ENCODE data around the gene ITGB3.
A peak's percentile ranks its signal among the peaks of the same experiment; 100 is the strongest.

ITGB3 gene

DNA sequence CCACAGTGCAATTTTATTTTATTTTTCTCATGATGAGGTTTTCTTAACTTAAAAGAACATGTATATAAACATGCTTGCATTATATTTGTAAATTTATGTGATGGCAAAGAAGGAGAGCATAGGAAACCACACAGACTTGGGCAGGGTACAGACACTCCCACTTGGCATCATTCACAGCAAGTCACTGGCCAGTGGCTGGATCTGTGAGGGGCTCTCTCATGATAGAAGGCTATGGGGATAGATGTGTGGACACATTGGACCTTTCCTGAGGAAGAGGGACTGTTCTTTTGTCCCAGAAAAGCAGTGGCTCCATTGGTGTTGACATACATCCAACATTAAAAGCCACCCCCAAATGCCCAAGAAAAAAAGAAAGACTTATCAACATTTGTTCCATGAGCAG, 57.8 kb downstream of the ITGB3 start:
- H3K4me3 ChIP-seq (ENCODE audit: insufficient read depth, low read length, poor library complexity, severe bottlenecking) = no peak overlapping the region
- TF ChIP-seq EZH2phosphoT487 (conservative IDR thresholded peaks at IDR 0.05; ENCODE audit: low read length) = no peak
- TF ChIP-seq, protein P1, sequence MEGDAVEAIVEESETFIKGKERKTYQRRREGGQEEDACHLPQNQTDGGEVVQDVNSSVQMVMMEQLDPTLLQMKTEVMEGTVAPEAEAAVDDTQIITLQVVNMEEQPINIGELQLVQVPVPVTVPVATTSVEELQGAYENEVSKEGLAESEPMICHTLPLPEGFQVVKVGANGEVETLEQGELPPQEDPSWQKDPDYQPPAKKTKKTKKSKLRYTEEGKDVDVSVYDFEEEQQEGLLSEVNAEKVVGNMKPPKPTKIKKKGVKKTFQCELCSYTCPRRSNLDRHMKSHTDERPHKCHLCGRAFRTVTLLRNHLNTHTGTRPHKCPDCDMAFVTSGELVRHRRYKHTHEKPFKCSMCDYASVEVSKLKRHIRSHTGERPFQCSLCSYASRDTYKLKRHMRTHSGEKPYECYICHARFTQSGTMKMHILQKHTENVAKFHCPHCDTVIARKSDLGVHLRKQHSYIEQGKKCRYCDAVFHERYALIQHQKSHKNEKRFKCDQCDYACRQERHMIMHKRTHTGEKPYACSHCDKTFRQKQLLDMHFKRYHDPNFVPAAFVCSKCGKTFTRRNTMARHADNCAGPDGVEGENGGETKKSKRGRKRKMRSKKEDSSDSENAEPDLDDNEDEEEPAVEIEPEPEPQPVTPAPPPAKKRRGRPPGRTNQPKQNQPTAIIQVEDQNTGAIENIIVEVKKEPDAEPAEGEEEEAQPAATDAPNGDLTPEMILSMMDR (IDR thresholded peaks at IDR 0.05; ENCODE audit: insufficient read depth, low read length, poor library complexity, severe bottlenecking) = no peak
- no peak overlapping the region for H3K4me2 ChIP-seq (ENCODE audit: low read depth, low read length, poor library complexity, severe bottlenecking)
- no peaks in the 10 kb centered on the region for H3K27me3 ChIP-seq (ENCODE audit: low read length)
- H3F3A ChIP-seq (ENCODE audit: insufficient read depth) = no peaks in the 10 kb centered on the region
- H2AFZ ChIP-seq (ENCODE audit: low read depth, low read length, severe bottlenecking) = no peak overlapping the region
- no peaks in the 10 kb centered on the region for H4K20me1 ChIP-seq (ENCODE audit: low read depth, low read length)
- no peak overlapping the region for H3K27ac ChIP-seq (ENCODE audit: low read depth, low read length)
- H3K9me3 ChIP-seq (ENCODE audit: insufficient read depth, low read length) = no peaks in the 10 kb centered on the region
- H3K79me2 ChIP-seq (ENCODE audit: insufficient read depth, low read length) = no peaks in the 10 kb centered on the region
- no peaks in the 10 kb centered on the region for H3K36me3 ChIP-seq (ENCODE audit: low read length)
- no peak overlapping the region for H3K9ac ChIP-seq (ENCODE audit: low read length)
- no peaks in the 10 kb centered on the region for H3K9me2 ChIP-seq (replicated peaks; ENCODE audit: insufficient read depth, low read length)

DNA sequence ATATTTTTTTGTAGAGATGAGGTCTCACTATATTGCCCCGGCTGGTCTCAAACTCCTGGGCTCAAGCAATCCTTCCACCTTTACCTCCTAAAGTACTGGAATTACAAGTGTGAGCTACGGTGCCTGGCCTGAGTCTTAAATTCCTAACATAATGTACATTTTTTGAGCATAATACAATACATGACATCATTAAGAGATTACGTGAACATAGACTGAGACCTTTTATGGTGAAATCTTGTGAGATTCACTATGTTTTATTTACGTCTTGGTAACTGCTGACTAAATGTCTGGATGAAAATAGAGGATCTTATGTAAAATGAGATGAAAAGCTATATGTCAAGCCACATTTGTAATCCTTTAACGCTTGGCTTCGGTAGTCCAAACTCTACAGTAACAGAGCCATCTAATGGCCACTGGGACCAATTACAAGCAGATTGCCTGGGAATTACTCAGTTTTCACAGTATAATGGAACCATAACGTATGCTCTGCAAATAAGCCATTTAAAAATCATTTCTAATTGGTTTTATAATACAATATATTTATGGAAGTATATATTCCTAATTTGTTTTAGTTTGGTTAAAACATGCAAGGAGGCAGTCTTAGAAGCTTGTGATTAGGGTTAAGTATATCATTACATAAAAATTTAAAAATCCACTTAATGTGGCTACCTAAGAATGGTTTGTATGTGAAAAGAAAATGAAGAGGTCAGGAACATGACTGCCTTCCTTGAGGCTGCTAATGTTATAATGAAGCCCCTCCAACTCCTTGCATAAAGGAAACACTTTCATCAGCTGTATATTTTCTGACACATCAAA, 62.0 kb downstream of the ITGB3 start:
- Histone ChIP-seq H3K9ac (ENCODE audit: low read length) (no peak overlapping the region), H3K9me3 (ENCODE audit: insufficient read depth, low read length) (no peaks in the 10 kb centered on the region), H3F3A (ENCODE audit: insufficient read depth) (no peaks in the 10 kb centered on the region), H3K79me2 (ENCODE audit: insufficient read depth, low read length) (no peaks in the 10 kb centered on the region), H3K4me2 (ENCODE audit: low read depth, low read length, poor library complexity, severe bottlenecking) (no peak overlapping the region), H3K27me3 (ENCODE audit: low read length) (no peaks in the 10 kb centered on the region), H2AFZ (ENCODE audit: low read depth, low read length, severe bottlenecking) (no peak overlapping the region), H3K36me3 (ENCODE audit: low read length) (no peaks in the 10 kb centered on the region), H3K4me3 (ENCODE audit: insufficient read depth, low read length, poor library complexity, severe bottlenecking) (no peak overlapping the region), H3K9me2 (replicated peaks; ENCODE audit: insufficient read depth, low read length) (no peaks in the 10 kb centered on the region), H4K20me1 (ENCODE audit: low read depth, low read length) (no peaks in the 10 kb centered on the region), H3K27ac (ENCODE audit: low read depth, low read length) (no peak overlapping the region)
- TF ChIP-seq, protein P1 (IDR thresholded peaks at IDR 0.05; ENCODE audit: insufficient read depth, low read length, poor library complexity, severe bottlenecking) = peak; percentile 62
- no peak for TF ChIP-seq EZH2phosphoT487 (conservative IDR thresholded peaks at IDR 0.05; ENCODE audit: low read length)

DNA sequence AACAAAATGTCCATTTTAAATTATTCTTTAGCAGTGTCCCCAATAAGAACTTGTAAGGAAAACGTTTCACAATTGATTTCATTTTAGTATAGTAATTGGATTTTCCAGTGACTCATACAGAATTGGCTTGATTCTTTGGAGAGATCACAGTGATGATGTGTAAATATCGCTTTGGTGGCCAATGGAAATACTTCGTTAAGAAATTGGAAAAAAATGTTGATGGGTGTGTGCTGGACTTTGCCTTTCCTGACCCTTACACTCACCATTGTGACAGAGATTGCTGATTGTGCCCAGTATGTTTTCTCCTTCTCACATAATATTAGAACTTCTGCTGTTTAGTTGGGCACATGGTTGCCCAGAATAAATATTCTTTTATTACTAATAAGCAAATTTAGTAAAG, 62.7 kb downstream of the ITGB3 start:
- Histone ChIP-seq H3F3A (ENCODE audit: insufficient read depth) (no peaks in the 10 kb centered on the region), H3K9me3 (ENCODE audit: insufficient read depth, low read length) (no peaks in the 10 kb centered on the region), H3K4me2 (ENCODE audit: low read depth, low read length, poor library complexity, severe bottlenecking) (no peak overlapping the region), H3K9ac (ENCODE audit: low read length) (no peak overlapping the region), H3K79me2 (ENCODE audit: insufficient read depth, low read length) (no peaks in the 10 kb centered on the region), H2AFZ (ENCODE audit: low read depth, low read length, severe bottlenecking) (no peak overlapping the region), H4K20me1 (ENCODE audit: low read depth, low read length) (no peaks in the 10 kb centered on the region), H3K27ac (ENCODE audit: low read depth, low read length) (no peak overlapping the region), H3K9me2 (replicated peaks; ENCODE audit: insufficient read depth, low read length) (no peaks in the 10 kb centered on the region), H3K27me3 (ENCODE audit: low read length) (no peaks in the 10 kb centered on the region), H3K4me3 (ENCODE audit: insufficient read depth, low read length, poor library complexity, severe bottlenecking) (no peak overlapping the region), H3K36me3 (ENCODE audit: low read length) (no peaks in the 10 kb centered on the region)
- TF ChIP-seq EZH2phosphoT487 (conservative IDR thresholded peaks at IDR 0.05; ENCODE audit: low read length) = no peak
- TF ChIP-seq, protein P1 (IDR thresholded peaks at IDR 0.05; ENCODE audit: insufficient read depth, low read length, poor library complexity, severe bottlenecking) = no peak

Data from SU-DHL-6 (cell line).